OCI-LY3 (cell line): ENCODE measurements around the gene SCUBE1.

Experiments
- H2AFZ ChIP-seq: fragments of 200-600, 300-600 bp; shearing (Covaris generic); 2 replicates; pipeline ENCODE4 v1.6.0; 2014; ENCODE audit warnings: antibody characterized with exemption, low read depth, low read length
- H3K27ac ChIP-seq: fragments of 200-600, 300-600 bp; sonication (generic); 2 replicates; pipeline ENCODE4 v1.5.1; 2014; ENCODE audit warnings: mild to moderate bottlenecking, low read length, moderate library complexity, mixed read lengths
- H3K27me3 ChIP-seq: fragments of 200-600, 300-600 bp; sonication (generic); 2 replicates; pipeline ENCODE4 v1.6.1; 2014; ENCODE audit warnings: low read depth, low read length, mixed read lengths
- H3K36me3 ChIP-seq: fragments of 200-600, 300-600 bp; sonication (generic); replicated peaks from 2 replicates; pipeline ENCODE3; 2014; ENCODE audit warnings: low read depth, low read length, mixed read lengths
- H3K4me1 ChIP-seq: fragments of 300-600, 200-600 bp; sonication (generic); 2 replicates; pipeline ENCODE4 v1.6.1; 2014; ENCODE audit warnings: low read length, mixed read lengths
- H3K4me2 ChIP-seq: fragments of 200-600, 300-600 bp; sonication (generic); 2 replicates; pipeline ENCODE4 v1.6.1; 2014; ENCODE audit warnings: low read length, mixed read lengths
- H3K4me3 ChIP-seq: fragments of 300-600, 200-600 bp; sonication (generic); 2 replicates; pipeline ENCODE4 v1.5.1; 2014; ENCODE audit warnings: antibody characterized with exemption, mild to moderate bottlenecking, low read length, moderate library complexity
- H3K79me2 ChIP-seq: fragments of 300-600, 200-600 bp; shearing (Covaris generic); 2 replicates; pipeline ENCODE4 v1.6.1; 2014; ENCODE audit warnings: mild to moderate bottlenecking, low read length, mixed read lengths
- H3K9ac ChIP-seq: fragments of 300-600, 200-600 bp; shearing (Covaris generic); 2 replicates; pipeline ENCODE4 v1.6.0; 2014; ENCODE audit warnings: mild to moderate bottlenecking, low read length, moderate library complexity
- H3K9me3 ChIP-seq: fragments of 200-600, 300-600 bp; shearing (Covaris generic); 2 replicates; pipeline ENCODE4 v1.6.1; 2014; ENCODE audit warnings: low read length, mixed read lengths; ENCODE audit not compliant: insufficient read depth
- H4K20me1 ChIP-seq: fragments of 200-600, 300-600 bp; sonication (generic); 2 replicates; pipeline ENCODE4 v1.6.1; 2016; ENCODE audit warnings: low read length, mixed read lengths; ENCODE audit not compliant: insufficient read depth
- CTCF ChIP-seq: fragments of 200-600, 300-600 bp; sonication (generic); IDR thresholded peaks from 2 replicates; pipeline ENCODE4 v1.5.1; 2014; ENCODE audit warnings: antibody characterized with exemption, low read length, low read depth
- EZH2phosphoT487 ChIP-seq: fragments of 200-600 bp; shearing (Covaris generic); IDR thresholded peaks from 2 replicates; pipeline ENCODE4 v1.6.1; 2018; ENCODE audit warnings: antibody characterized with exemption, mixed run types, low read depth

Gene SCUBE1

GRCh38 chr22:43327157-43327438 is 16.1 kb downstream of the SCUBE1 start:
- Histone ChIP-seq H4K20me1 (no peaks in the 10 kb centered on the region), H3K4me2 (no peak overlapping the region), H3K9me3 (no peaks in the 10 kb centered on the region), H3K27me3 (peaks cover 26% of the 10 kb centered on the region), H3K4me1 (no peaks in the 10 kb centered on the region), H2AFZ (no peak overlapping the region), H3K9ac (no peak overlapping the region), H3K4me3 (no peak overlapping the region), H3K79me2 (no peaks in the 10 kb centered on the region), H3K27ac (no peak overlapping the region), H3K36me3 (no peaks in the 10 kb centered on the region)
- TF ChIP-seq CTCF (no peak), EZH2phosphoT487 (no peak)

GRCh38 chr22:43326331-43327156 is 16.6 kb downstream of the SCUBE1 start:
- H3K4me3 ChIP-seq = no peak overlapping the region
- no peaks in the 10 kb centered on the region for H3K4me1 ChIP-seq
- peaks cover 26% of the 10 kb centered on the region for H3K27me3 ChIP-seq
- H3K4me2 ChIP-seq = no peak overlapping the region
- H3K79me2 ChIP-seq = no peaks in the 10 kb centered on the region
- TF ChIP-seq CTCF (no peak), EZH2phosphoT487 (no peak)
- no peak overlapping the region for H3K9ac ChIP-seq
- H3K36me3 ChIP-seq = no peaks in the 10 kb centered on the region
- no peak overlapping the region for H2AFZ ChIP-seq
- no peak overlapping the region for H3K27ac ChIP-seq
- no peaks in the 10 kb centered on the region for H4K20me1 ChIP-seq
- H3K9me3 ChIP-seq = no peaks in the 10 kb centered on the region

- TF ChIP-seq EZH2phosphoT487 = no peak
- TF ChIP-seq CTCF = no peak
- no peak overlapping the region for H3K27ac ChIP-seq
- H3K4me3 ChIP-seq = no peak overlapping the region
- H3K4me2 ChIP-seq = no peak overlapping the region
- H3K27me3 ChIP-seq = peaks cover 26% of the 10 kb centered on the region
- H3K79me2 ChIP-seq = no peaks in the 10 kb centered on the region
- H3K9me3 ChIP-seq = peaks cover 8% of the 10 kb centered on the region; the same call in 1 of the 2 replicates
- peaks cover 8% of the 10 kb centered on the region for H3K36me3 ChIP-seq
- no peaks in the 10 kb centered on the region for H4K20me1 ChIP-seq
- H2AFZ ChIP-seq = no peak overlapping the region
- no peak overlapping the region for H3K9ac ChIP-seq
- H3K4me1 ChIP-seq = peaks cover 8% of the 10 kb centered on the region; the same call in 1 of the 2 replicates
Measured at GRCh38 chr22:43325176-43325575, 18.0 kb downstream of the SCUBE1 start.

- Histone ChIP-seq H3K4me1 (peaks cover 8% of the 10 kb centered on the region; the same call in 1 of the 2 replicates), H3K27ac (no peak overlapping the region), H3K9me3 (peaks cover 8% of the 10 kb centered on the region; the same call in 1 of the 2 replicates), H3K9ac (no peak overlapping the region), H3K27me3 (peaks cover 24% of the 10 kb centered on the region), H3K36me3 (peaks cover 8% of the 10 kb centered on the region), H3K79me2 (no peaks in the 10 kb centered on the region), H2AFZ (peak overlapping the region; percentile 75), H4K20me1 (no peaks in the 10 kb centered on the region), H3K4me3 (peak overlapping the region; percentile 42), H3K4me2 (peak overlapping the region; percentile 20)
- TF ChIP-seq CTCF (no peak), EZH2phosphoT487 (no peak)
Measured at GRCh38 chr22:43320943-43321900, 21.9 kb downstream of the SCUBE1 start.
